WTC11 (cell line): ENCODE data around the gene TAS2R9. TPM values are rescaled to one million over a fixed set of nuclear protein-coding genes. Genes with fewer than 3 reads are reported as not detected.

Source experiments
- ATAC-seq: fragments of 200-7000 bp; cut with Tn5 transposase; 2 replicates; pipeline ENCODE4 v1.10.0; 2021; ENCODE audit warnings: mild to moderate bottlenecking, moderate library complexity
- CTCF ChIA-PET: fragments of 300-600 bp; sonication (Branson Sonifier 250); formaldehyde crosslinking; loops from one replicate; lab custom pipeline; 2021; ENCODE audit warnings: antibody characterized with exemption; lab: Charles Lee
- POLR2A ChIA-PET: fragments of 350-600 bp; sonication (Branson Sonifier 250); formaldehyde crosslinking; loops from one replicate; lab custom pipeline; 2021; ENCODE audit warnings: antibody characterized with exemption; lab: Charles Lee
- DNase-seq: peaks from one replicate; pipeline ENCODE4 v3.0.0; 2021; ENCODE audit warnings: low spot score
- H3K27ac Mint-ChIP-seq: 2 replicates; pipeline ENCODE4 v1.8.0; 2021; ENCODE audit warnings: mixed read lengths
- H3K27me3 Mint-ChIP-seq: 2 replicates; pipeline ENCODE4 v1.8.0; 2021; ENCODE audit warnings: low read depth, mild to moderate bottlenecking, moderate library complexity, mixed read lengths
- H3K36me3 Mint-ChIP-seq: 2 replicates; pipeline ENCODE4 v1.8.0; 2021; ENCODE audit warnings: mixed read lengths
- H3K4me1 Mint-ChIP-seq: 2 replicates; pipeline ENCODE4 v1.8.0; 2022; ENCODE audit warnings: mixed read lengths
- H3K4me3 Mint-ChIP-seq: 2 replicates; pipeline ENCODE4 v1.8.0; 2021; ENCODE audit warnings: mild to moderate bottlenecking, moderate library complexity, mixed read lengths
- H3K9me3 Mint-ChIP-seq: 2 replicates; pipeline ENCODE4 v1.8.0; 2021; ENCODE audit warnings: mixed read lengths
- ATF6 ChIP-seq: sonication (generic); formaldehyde crosslinking; IDR thresholded peaks from 2 replicates; pipeline ENCODE4 v1.8.1; 2023; ENCODE audit warnings: mild to moderate bottlenecking, missing genetic modification reagents
- E2F4 ChIP-seq: sonication (generic); formaldehyde crosslinking; IDR thresholded peaks from 2 replicates; pipeline ENCODE4 v1.8.1; 2022; ENCODE audit warnings: low read depth, mild to moderate bottlenecking, moderate library complexity, missing genetic modification reagents, borderline replicate concordance
- ETV6 ChIP-seq: sonication (generic); formaldehyde crosslinking; IDR thresholded peaks from 2 replicates; pipeline ENCODE4 v1.8.1; 2022; ENCODE audit warnings: mild to moderate bottlenecking, missing genetic modification reagents
- FOXK1 ChIP-seq: sonication (generic); formaldehyde crosslinking; IDR thresholded peaks from 2 replicates; pipeline ENCODE4 v1.8.0; 2022; ENCODE audit warnings: mild to moderate bottlenecking, moderate library complexity, missing genetic modification reagents
- FOXP4 ChIP-seq: sonication (generic); formaldehyde crosslinking; IDR thresholded peaks from 2 replicates; pipeline ENCODE4 v1.8.0; 2022; ENCODE audit warnings: mild to moderate bottlenecking, missing genetic modification reagents
- GTF2I ChIP-seq: fragments of 250-450 bp; sonication (Bioruptor Pico); conservative IDR thresholded peaks from 2 replicates; pipeline ENCODE4 v1.4.0; 2021; ENCODE audit warnings: mild to moderate bottlenecking
- HMGXB4 ChIP-seq: sonication (generic); formaldehyde crosslinking; IDR thresholded peaks from 2 replicates; pipeline ENCODE4 v1.8.1; 2023; ENCODE audit warnings: mild to moderate bottlenecking, moderate library complexity, missing genetic modification reagents
- MYBL2 ChIP-seq: sonication (generic); formaldehyde crosslinking; IDR thresholded peaks from 2 replicates; pipeline ENCODE4 v1.8.1; 2023; ENCODE audit warnings: mild to moderate bottlenecking, moderate library complexity, missing genetic modification reagents
- NFATC4 ChIP-seq: fragments of 250-450 bp; sonication (Bioruptor Pico); IDR thresholded peaks from 2 replicates; pipeline ENCODE4 v1.9.0; 2021; ENCODE audit warnings: mild to moderate bottlenecking
- NR1H2 ChIP-seq: sonication (generic); formaldehyde crosslinking; IDR thresholded peaks from 2 replicates; pipeline ENCODE4 v1.9.0; 2021; ENCODE audit warnings: mild to moderate bottlenecking, moderate library complexity, missing genetic modification reagents
- NR2C2 ChIP-seq: sonication (generic); formaldehyde crosslinking; IDR thresholded peaks from 2 replicates; pipeline ENCODE4 v1.8.0; 2022; ENCODE audit warnings: mild to moderate bottlenecking, missing genetic modification reagents
- OVOL2 ChIP-seq: fragments of 250-450 bp; sonication (Bioruptor Pico); IDR thresholded peaks from 2 replicates; pipeline ENCODE4 v1.9.0; 2021; ENCODE audit warnings: mild to moderate bottlenecking, borderline replicate concordance
- PREB ChIP-seq: sonication (generic); formaldehyde crosslinking; IDR thresholded peaks from 2 replicates; pipeline ENCODE4 v1.8.1; 2022; ENCODE audit warnings: mild to moderate bottlenecking, missing genetic modification reagents, moderate library complexity, borderline replicate concordance
- SOX15 ChIP-seq: fragments of 250-450 bp; sonication (Bioruptor Pico); IDR thresholded peaks from 2 replicates; pipeline ENCODE4 v1.9.0; 2021; ENCODE audit warnings: mild to moderate bottlenecking
- SP1 ChIP-seq: sonication (generic); formaldehyde crosslinking; conservative IDR thresholded peaks from 2 replicates; pipeline ENCODE4 v1.8.1; 2022; ENCODE audit warnings: missing genetic modification reagents
- TEAD4 ChIP-seq: sonication (generic); formaldehyde crosslinking; IDR thresholded peaks from 2 replicates; pipeline ENCODE4 v1.8.0; 2022; ENCODE audit warnings: mild to moderate bottlenecking, missing genetic modification reagents
- ZMAT4 ChIP-seq: fragments of 250-450 bp; sonication (Bioruptor Pico); IDR thresholded peaks from 2 replicates; pipeline ENCODE4 v1.9.0; 2021; ENCODE audit warnings: mild to moderate bottlenecking
- ZNF232 ChIP-seq: sonication (generic); formaldehyde crosslinking; IDR thresholded peaks from 2 replicates; pipeline ENCODE4 v1.8.0; 2022; ENCODE audit warnings: mild to moderate bottlenecking, missing genetic modification reagents
- ZNF281 ChIP-seq: sonication (generic); formaldehyde crosslinking; IDR thresholded peaks from 2 replicates; pipeline ENCODE4 v1.8.0; 2023; ENCODE audit warnings: mild to moderate bottlenecking, missing genetic modification reagents
- ZNF396 ChIP-seq: fragments of 250-450 bp; sonication (Bioruptor Pico); IDR thresholded peaks from 2 replicates; pipeline ENCODE4 v1.8.0; 2021; ENCODE audit warnings: mild to moderate bottlenecking, moderate library complexity, borderline replicate concordance
- ZNF416 ChIP-seq: fragments of 250-450 bp; sonication (Bioruptor Pico); IDR thresholded peaks from 2 replicates; pipeline ENCODE4 v1.9.0; 2021; ENCODE audit warnings: mild to moderate bottlenecking, inconsistent platforms
- total RNA-seq: library from RNA; stranded (reverse); gene quantifications from 3 replicates; pipeline ENCODE4 v1.2.3, GENCODE V29; 2021

The TAS2R9 gene
- total RNA-seq, 1 experiment from 2014 or later: not detected

GRCh38 chr12:10826258-10826657 lies 16.3 kb upstream of the TAS2R9 start, which contains the start of gene TAS2R10:
Gene TAS2R10 (minus strand): TSS chr12:10826358. CDS start chr12:10826269, 89 bp downstream.
- POLR2A ChIA-PET: no interaction called here
- H3K36me3 Mint-ChIP-seq: no peaks in the 10 kb centered on the region
- no peaks in the 10 kb centered on the region for H3K9me3 Mint-ChIP-seq
- H3K4me3 Mint-ChIP-seq: no peak within 1 kb of the TSS
- ATAC-seq (no peak), DNase-seq (no peak)
- H3K27me3 Mint-ChIP-seq: no peaks in the 10 kb centered on the region
- H3K27ac Mint-ChIP-seq: no peak within 1 kb of the TSS
- TF ChIP-seq NR2C2 (CRISPR knock-in tag): no peak
- no peak for TF ChIP-seq PREB (CRISPR knock-in tag)
- TF ChIP-seq ZMAT4 (CRISPR knock-in tag): no peak
- no peak for TF ChIP-seq SP1
- TF ChIP-seq ETV6: no peak
- no peak for TF ChIP-seq ZNF416 (CRISPR knock-in tag)
- TF ChIP-seq ZNF232 (CRISPR knock-in tag): no peak
- TF ChIP-seq ZNF281 (CRISPR knock-in tag): no peak
- TF ChIP-seq NFATC4 (CRISPR knock-in tag): no peak
- no peak for TF ChIP-seq E2F4 (CRISPR knock-in tag)
- no peak for TF ChIP-seq ATF6 (CRISPR knock-in tag)
- TF ChIP-seq FOXK1 (CRISPR knock-in tag): no peak
- TF ChIP-seq GTF2I (CRISPR knock-in tag): no peak
- TF ChIP-seq MYBL2 (CRISPR knock-in tag): no peak
- CTCF ChIA-PET: no interaction called here
- no peaks in the 10 kb centered on the region for H3K4me1 Mint-ChIP-seq

GRCh38 chr12:10824957-10825356 lies 15.0 kb upstream of the TAS2R9 start:
- no peak for ATAC-seq
- CTCF ChIA-PET: no interaction called here
- TF ChIP-seq ZNF396 (CRISPR knock-in tag) (no peak), HMGXB4 (CRISPR knock-in tag) (no peak), FOXP4 (no peak), ZNF232 (CRISPR knock-in tag) (no peak), NR1H2 (CRISPR knock-in tag) (no peak), SOX15 (CRISPR knock-in tag) (no peak), TEAD4 (CRISPR knock-in tag) (no peak), ZNF281 (CRISPR knock-in tag) (no peak), OVOL2 (CRISPR knock-in tag) (no peak), ETV6 (no peak)

More at GRCh38 chr12:10824957-10825356, 15.0 kb upstream of the TAS2R9 start:
- Mint-ChIP-seq H3K4me3 (no peak overlapping the region), H3K27me3 (no peaks in the 10 kb centered on the region), H3K9me3 (no peaks in the 10 kb centered on the region), H3K36me3 (no peaks in the 10 kb centered on the region), H3K4me1 (no peaks in the 10 kb centered on the region), H3K27ac (no peak overlapping the region)
- POLR2A ChIA-PET: no interaction called here
- DNase-seq: no peak
